Thyroid gland (tissue), 4 donors: ENCODE results near the gene LRMDA. TPM values are rescaled to one million over a fixed set of nuclear protein-coding genes. Genes with fewer than 3 reads are reported as not detected.

ENCODE experiments used
- DNase-seq, 2 donors: peaks; one replicate each; pipeline ENCODE4 v3.0.0-alpha.2; 2019
- H3K27ac ChIP-seq, 3 donors: fragments of 200-600 bp; sonication (generic); 1 replicate in 2 of 3; 2 replicates in 1 of 3; pipeline ENCODE4 v1.5.1; 2016 to 2019; ENCODE audit warnings: mild to moderate bottlenecking in 1 of 3, moderate library complexity in 1 of 3
- H3K27me3 ChIP-seq: fragments of 200-600 bp; sonication (generic); one replicate; pipeline ENCODE4 v1.5.1; 2019
- H3K36me3 ChIP-seq, 2 donors: fragments of 200-600 bp; sonication (generic); one replicate each; pipeline ENCODE4 v1.5.1; 2016 to 2019
- H3K4me1 ChIP-seq, 2 donors: fragments of 200-600 bp; sonication (generic); one replicate each; pipeline ENCODE4 v1.5.1; 2017 to 2019
- H3K4me3 ChIP-seq, 3 donors: fragments of 200-600 bp; sonication (generic); replicated peaks in 1 of 3; 1 replicate in 2 of 3; 2 replicates in 1 of 3; pipeline ENCODE4 v1.5.1; 2016; ENCODE audit warnings: mild to moderate bottlenecking in 1 of 3
- H3K9me3 ChIP-seq: fragments of 200-600 bp; sonication (generic); one replicate; pipeline ENCODE4 v1.5.1; 2017
- POLR2A ChIP-seq, 2 donors: fragments of 450-650 bp; IDR thresholded peaks; one replicate each; pipeline ENCODE4 v1.6.1; 2017; ENCODE audit warnings: antibody characterized with exemption in 2 of 2, mild to moderate bottlenecking in 2 of 2, moderate library complexity in 1 of 2
- WGBS, 2 donors: methylation state at CpG; one replicate each; pipeline ENCODE4 v1.1.5; 2017; 5-methylcytosine and 5-hydroxymethylcytosine counted together
- intact Hi-C: fragments of 100-400 bp; cut with DNase I; formaldehyde crosslinking; loops from one replicate; pipeline ENCODE4 v1.15.1; 2023
- total RNA-seq, 4 donors: library from RNA; depleted of rRNA; stranded (reverse); fragments of >200 nt; gene quantifications; one replicate each; pipeline ENCODE4 v1.2.3, GENCODE V29; 2016
- TF ChIP-seq, protein P1 (sequence below), 6 experiments: fragments of 200-600 bp in 3 of 6; fragments of 450-650 bp in 3 of 6; sonication (generic) in 3 of 6; IDR thresholded peaks; one replicate each; pipeline ENCODE4 v1.5.1; 2016 to 2019; ENCODE audit warnings: antibody characterized with exemption in 6 of 6, mild to moderate bottlenecking in 2 of 6, inconsistent platforms in 1 of 6, moderate library complexity in 1 of 6

LRMDA gene
- total RNA-seq, 4 donors from 2014 or later = 16.5 to 31.7 (median 23.2) TPM

DNA sequence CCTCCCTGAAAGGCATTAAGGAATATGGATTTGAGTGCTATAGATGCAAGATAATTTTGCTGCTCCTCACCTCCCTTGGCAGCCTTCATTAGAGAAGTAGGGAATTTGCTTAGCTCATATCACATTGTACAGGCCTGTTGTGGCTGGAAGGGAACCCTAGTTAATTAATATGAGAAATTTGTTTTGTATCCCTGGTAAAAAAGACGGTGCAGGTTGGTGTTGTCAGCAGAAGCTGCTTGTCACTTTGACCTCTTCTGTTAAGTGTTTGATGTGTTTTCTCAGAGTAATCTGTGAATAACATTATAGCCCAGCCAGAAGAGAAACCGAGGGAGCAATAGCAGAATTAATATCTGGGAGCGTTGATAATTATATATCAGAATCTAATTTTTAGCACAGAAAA lies 278.4 kb downstream of the LRMDA start:
- Histone ChIP-seq H3K27me3 (no peaks in the 10 kb centered on the region), H3K36me3 (no peaks in the 10 kb centered on the region), H3K27ac (no peak overlapping the region), H3K9me3 (no peaks in the 10 kb centered on the region), H3K4me3 (no peak overlapping the region), H3K4me1 (peaks cover 4 to 16% of the 10 kb centered on the region in 2 donors)
- TF ChIP-seq, protein P1, sequence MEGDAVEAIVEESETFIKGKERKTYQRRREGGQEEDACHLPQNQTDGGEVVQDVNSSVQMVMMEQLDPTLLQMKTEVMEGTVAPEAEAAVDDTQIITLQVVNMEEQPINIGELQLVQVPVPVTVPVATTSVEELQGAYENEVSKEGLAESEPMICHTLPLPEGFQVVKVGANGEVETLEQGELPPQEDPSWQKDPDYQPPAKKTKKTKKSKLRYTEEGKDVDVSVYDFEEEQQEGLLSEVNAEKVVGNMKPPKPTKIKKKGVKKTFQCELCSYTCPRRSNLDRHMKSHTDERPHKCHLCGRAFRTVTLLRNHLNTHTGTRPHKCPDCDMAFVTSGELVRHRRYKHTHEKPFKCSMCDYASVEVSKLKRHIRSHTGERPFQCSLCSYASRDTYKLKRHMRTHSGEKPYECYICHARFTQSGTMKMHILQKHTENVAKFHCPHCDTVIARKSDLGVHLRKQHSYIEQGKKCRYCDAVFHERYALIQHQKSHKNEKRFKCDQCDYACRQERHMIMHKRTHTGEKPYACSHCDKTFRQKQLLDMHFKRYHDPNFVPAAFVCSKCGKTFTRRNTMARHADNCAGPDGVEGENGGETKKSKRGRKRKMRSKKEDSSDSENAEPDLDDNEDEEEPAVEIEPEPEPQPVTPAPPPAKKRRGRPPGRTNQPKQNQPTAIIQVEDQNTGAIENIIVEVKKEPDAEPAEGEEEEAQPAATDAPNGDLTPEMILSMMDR (IDR thresholded peaks at IDR 0.05) = no peak
- no peak for TF ChIP-seq POLR2A (IDR thresholded peaks at IDR 0.05)
- DNase-seq = no peak
- intact Hi-C loops = no loop called here
- 97 to 100% methylated on average over 3 of the region's 3 CpGs for WGBS, 2 donors

DNA sequence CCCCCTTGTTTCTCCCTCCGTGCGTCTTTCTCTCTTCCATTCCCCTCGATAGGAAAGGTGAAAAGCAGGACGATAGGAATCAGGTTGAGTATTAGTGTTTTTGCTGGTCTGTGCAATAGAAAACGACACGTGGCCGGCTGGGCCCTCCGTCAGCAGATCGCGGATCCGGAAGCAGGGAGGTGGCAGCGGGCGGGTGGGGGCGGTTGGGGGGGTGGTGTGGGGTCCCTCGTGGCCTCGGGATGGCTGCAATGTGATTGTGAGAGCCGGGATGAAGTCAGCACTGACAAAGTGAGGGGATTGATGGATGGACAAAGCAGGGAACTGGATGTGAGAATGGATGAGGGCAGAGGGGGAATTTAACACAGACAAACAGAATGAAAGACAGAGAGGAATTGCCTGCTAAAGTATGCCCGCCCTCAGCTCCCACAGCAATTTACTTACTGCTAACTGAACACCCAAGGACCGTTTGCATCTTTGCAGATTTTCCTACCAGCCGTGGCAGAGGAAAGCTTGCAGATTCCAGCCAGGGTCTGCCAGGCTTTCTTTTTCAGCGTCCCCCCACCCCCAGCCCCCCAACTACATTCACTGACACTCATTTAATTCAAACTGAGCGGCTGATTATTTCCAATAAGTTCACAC lies 280.9 kb downstream of the LRMDA start:
- no peak for DNase-seq
- TF ChIP-seq, protein P1 (IDR thresholded peaks at IDR 0.05) = no peak
- TF ChIP-seq POLR2A (IDR thresholded peaks at IDR 0.05) = no peak
- 48 to 49% methylated on average over 22 of the region's 22 CpGs for WGBS, 2 donors
- no peak overlapping the region for H3K4me3 ChIP-seq
- no peak overlapping the region for H3K27ac ChIP-seq
- H3K27me3 ChIP-seq = no peaks in the 10 kb centered on the region
- H3K4me1 ChIP-seq = peaks cover 4 to 14% of the 10 kb centered on the region in 2 donors
- H3K36me3 ChIP-seq = no peaks in the 10 kb centered on the region
- intact Hi-C loops = no loop called here
- H3K9me3 ChIP-seq = no peaks in the 10 kb centered on the region

DNA sequence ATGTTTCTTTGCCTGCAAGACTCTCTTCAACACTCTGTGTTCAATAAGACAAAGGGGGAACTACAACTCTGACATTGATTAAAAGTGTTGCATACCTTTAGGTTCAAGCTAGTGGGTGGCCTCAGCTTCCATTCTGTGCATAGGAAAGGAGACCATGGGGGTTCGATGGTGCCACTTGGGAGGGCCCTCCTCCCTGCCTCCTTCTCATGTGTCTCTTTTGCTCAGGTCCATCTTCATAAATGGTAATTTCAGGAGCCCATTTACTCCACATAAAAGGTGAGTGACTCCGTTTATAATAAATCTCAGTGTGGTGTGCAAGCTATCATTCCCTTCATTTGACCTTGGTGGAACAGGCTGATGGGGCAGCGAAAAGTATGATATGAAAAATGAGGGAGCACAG lies 285.1 kb downstream of the LRMDA start:
- Histone ChIP-seq H3K36me3 (no peaks in the 10 kb centered on the region), H3K27ac (no peak overlapping the region), H3K9me3 (no peaks in the 10 kb centered on the region), H3K4me1 (no peaks in the 10 kb centered on the region), H3K27me3 (no peaks in the 10 kb centered on the region), H3K4me3 (no peak overlapping the region)
- WGBS, 2 donors = 91 to 93% methylated on average over 3 of the region's 3 CpGs
- intact Hi-C loops = no loop called here
- TF ChIP-seq, protein P1 (IDR thresholded peaks at IDR 0.05) = no peak
- TF ChIP-seq POLR2A (IDR thresholded peaks at IDR 0.05) = no peak
- no peak for DNase-seq

DNA sequence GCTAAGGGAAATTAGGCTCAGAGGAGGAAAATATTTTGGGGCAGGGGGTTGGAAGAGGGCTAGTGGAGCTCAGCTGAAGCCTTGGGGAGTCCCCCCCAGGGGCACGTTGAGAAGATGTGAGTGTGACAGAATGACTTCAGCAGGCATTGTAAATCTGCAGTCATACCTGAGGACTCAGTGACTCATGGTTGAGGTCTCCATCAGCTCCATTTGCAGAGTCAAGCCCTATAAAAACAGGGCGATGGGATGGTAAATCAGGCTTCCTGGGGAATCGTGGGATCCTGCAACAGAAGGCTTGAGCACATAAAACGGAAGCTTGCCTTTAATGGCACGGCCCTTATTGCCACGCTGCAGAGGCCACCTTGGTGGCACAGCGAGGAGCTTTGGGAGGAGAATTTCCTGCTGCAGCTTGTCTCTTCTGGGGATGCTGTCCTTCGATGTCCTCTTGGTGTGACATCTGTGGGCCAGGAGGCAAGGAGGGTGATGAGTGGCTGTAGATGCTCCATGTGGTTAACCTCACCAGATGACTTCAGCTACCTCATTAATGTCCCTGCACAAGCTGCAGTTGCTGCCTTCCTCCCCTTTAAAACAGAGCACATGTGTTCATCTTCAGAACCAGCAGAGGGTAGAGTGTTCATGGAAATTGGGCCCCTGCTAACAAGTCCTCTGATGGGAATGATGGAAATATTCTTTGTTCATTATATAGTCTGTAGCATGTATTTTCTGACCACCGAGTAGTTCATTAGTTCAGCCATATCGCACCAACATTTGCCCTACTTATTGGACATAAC lies 285.9 kb downstream of the LRMDA start:
- no peaks in the 10 kb centered on the region for H3K27me3 ChIP-seq
- H3K9me3 ChIP-seq = no peaks in the 10 kb centered on the region
- no peaks in the 10 kb centered on the region for H3K4me1 ChIP-seq
- 90 to 94% methylated on average over 10 of the region's 10 CpGs for WGBS, 2 donors
- no peak overlapping the region for H3K27ac ChIP-seq
- DNase-seq = no peak
- H3K36me3 ChIP-seq = no peaks in the 10 kb centered on the region
- intact Hi-C loops = no loop called here
- TF ChIP-seq, protein P1 (IDR thresholded peaks at IDR 0.05) = no peak
- TF ChIP-seq POLR2A (IDR thresholded peaks at IDR 0.05) = no peak
- no peak overlapping the region for H3K4me3 ChIP-seq

DNA sequence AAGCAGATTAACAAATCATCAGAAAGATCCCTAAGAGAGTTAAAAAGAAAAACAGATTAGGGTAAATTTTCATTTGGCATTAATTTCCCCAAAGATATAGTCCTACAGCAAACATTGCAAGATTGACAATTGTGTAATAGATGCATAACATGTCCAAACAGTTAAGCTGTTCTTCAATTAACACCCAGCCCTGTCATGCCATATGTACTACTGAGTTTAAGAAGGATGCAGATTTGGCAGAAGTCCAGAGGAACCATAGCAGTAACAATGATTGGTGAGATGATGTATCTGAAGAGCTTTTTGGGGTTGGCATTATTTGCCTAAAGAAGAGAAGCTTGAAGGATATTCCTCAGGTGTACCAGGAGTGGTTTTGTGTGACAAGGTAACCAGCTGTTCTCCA lies 287.6 kb downstream of the LRMDA start:
- TF ChIP-seq, protein P1 (IDR thresholded peaks at IDR 0.05) = no peak
- no peak for TF ChIP-seq POLR2A (IDR thresholded peaks at IDR 0.05)
- H3K27me3 ChIP-seq = no peaks in the 10 kb centered on the region
- no peak for DNase-seq
- no peak overlapping the region for H3K27ac ChIP-seq
- peaks cover 0 to 1% of the 10 kb centered on the region in 2 donors for H3K4me1 ChIP-seq
- no peak overlapping the region for H3K4me3 ChIP-seq
- intact Hi-C loops = no loop called here
- no peaks in the 10 kb centered on the region for H3K9me3 ChIP-seq
- H3K36me3 ChIP-seq = no peaks in the 10 kb centered on the region
